GM19468 (cell line): ENCODE results near the gene SPDYE2.
"Not testable (repeated sequence)": the region's sequence is repeated elsewhere in the genome, so short reads cannot be mapped to it uniquely, and the experiment has no call there.

Experiments used
- ATAC-seq: cut with Tn5 transposase; IDR thresholded peaks from one replicate; pipeline ENCODE4 v1.9.1; 2021; ENCODE audit warnings: mild to moderate bottlenecking, moderate library complexity, moderate number of reproducible peaks; ENCODE audit not compliant: unreplicated experiment; ENCODE audit errors: extremely low read depth

SPDYE2 gene

DNA sequence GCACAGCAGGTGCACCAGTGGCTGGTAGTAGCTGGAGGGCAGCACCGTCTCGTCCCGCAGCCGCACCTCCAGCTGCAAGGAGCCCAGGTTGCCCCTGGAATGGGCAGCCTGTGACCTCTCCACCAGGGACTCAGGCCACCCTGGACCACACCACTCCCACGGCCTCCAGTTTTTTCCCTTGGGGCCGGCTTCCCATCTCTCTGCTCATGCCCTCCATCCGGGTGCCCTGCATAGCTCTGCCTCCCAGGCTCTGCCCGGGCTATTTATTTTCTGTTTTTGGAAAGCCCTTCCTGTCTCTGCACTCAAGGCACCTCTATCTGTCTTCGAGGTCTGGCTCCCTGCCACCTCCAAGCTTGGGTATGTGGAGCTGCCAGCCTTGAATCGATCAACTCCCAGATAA is 45.0 kb downstream of the SPDYE2 start:
- ATAC-seq, result not testable (repeated sequence)

DNA sequence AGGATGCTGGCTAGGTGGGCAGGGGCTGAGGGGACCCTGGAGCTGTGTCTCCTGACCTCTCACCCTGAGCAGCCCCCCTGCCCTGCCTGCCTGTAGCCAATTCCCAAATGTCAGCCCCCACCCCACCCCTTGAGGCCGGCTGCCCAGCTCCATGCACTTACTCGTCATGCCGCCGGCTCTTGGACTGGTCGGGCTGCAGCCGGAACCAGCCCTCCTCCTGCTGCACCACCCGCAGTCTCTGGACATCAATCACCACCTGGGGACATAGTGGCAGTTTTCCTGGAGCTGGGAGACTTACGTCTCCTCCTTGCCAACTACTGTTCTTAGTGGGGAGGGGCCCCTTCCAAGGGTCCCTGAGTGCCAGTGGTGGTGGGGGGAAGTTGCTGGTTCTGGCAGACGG is 48.7 kb downstream of the SPDYE2 start:
- not testable (repeated sequence) for ATAC-seq

DNA sequence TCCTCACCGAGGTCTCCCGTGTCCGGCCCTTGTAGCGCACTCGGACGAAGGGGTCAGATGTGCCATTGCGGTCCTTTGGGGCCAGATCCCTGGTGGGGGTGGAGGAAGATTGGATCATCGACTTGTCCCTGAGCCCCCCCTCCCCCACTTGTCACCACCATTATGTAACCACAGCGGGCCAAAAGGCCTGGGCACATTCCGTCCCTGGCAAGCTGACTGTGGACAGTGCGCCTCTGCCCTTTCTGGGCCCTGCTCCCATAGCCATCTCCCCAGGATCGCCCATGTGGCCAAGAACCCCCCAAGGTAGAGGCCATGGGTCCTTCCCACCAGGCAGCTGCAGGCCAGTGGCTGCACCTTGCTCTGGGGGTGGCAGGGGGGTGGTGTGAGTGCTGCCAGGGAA is 51.3 kb downstream of the SPDYE2 start:
- not testable (repeated sequence) for ATAC-seq

DNA sequence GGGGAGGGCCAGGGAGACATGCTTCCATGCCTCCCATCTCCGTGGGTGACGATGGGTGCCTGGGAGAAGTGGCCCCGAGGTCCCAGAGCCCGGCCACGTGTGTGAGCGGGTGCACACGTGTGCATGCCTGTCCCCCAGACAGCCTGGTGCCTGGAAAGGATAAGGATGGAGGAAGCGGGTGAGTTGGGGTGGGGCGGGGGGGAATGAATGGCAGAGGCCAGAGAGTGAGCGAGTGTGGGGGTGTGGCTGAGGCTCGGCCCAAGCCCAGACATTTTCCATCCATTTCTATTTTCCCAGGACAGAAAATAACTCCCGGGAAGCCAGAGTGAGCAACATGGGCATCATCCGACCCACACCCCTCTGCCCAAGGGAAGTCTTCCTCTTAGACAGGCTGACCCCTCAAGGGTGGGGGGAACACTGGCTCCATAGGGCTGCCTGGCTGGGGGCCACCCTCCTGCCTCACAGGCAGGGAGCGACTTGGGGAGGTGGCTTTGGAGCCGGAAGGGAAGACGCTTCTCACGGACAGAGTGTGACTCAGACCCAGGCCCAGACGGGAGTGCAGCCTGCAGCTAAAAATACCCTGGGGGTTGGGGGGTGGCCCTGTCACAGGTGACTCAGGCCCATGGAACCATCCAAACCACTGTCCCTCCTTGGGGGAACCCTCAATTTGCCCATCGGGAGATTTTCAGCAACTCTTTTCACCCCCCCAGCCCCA is 53.6 kb downstream of the SPDYE2 start:
- not testable (repeated sequence) for ATAC-seq

DNA sequence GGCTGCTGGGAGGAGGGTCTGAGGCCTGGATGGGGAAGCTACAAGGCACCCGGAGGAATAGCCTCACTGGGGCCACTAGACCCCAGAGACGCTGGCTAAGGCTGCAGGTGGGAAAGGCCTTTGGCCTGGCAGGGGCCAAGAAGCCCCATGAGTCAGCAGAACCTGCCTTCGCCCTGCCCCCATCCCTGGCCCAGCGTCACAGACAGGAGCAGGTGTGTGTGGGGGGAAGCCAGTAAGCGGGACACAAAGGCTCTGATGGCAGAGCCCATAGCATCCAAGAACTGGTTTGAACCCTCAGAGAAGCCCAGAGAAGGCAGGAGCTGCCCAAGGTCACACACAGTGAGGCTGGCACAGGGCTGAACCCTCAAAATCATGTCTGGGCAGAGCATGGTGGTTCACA is 55.8 kb downstream of the SPDYE2 start:
- not testable (repeated sequence) for ATAC-seq

DNA sequence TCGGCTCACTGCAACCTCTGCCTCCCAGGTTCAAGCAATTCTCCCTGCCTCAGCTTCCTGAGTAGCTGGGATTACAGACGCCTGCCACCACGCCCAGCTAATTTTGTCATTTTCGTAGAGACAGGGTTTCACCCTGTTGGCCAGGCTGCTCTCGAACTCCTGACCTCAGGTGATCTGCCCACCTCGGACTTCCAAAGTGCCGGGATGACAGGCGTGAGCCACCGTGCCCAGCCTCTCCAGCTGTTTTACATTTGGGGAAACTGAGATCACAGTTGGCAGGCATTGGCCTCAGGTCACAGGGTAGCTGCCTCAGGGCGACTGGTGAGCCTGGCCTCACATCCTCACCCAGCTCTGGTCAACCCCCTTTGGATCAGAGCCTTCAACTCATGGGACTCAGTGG is 58.7 kb downstream of the SPDYE2 start:
- not testable (repeated sequence) for ATAC-seq

DNA sequence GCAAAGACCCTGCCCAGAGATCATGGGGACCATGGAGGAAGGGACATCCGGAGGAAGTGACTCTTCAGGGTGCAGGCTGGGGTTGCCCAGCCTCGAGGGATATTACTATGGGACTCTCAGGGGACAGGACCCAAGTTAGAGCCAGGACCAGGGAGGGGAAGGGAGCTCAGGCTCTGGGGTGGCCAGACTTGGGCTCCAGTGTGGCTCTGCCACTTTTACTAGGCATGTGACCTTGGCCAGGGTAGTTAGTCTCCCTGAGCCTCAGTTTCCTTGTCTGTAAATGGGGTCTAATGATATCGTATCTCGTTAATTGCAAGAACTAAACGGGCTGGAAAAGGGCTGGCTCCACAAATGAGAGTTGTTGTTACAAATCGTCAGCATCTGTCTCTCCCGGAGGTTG is 59.4 kb downstream of the SPDYE2 start:
- not testable (repeated sequence) for ATAC-seq

DNA sequence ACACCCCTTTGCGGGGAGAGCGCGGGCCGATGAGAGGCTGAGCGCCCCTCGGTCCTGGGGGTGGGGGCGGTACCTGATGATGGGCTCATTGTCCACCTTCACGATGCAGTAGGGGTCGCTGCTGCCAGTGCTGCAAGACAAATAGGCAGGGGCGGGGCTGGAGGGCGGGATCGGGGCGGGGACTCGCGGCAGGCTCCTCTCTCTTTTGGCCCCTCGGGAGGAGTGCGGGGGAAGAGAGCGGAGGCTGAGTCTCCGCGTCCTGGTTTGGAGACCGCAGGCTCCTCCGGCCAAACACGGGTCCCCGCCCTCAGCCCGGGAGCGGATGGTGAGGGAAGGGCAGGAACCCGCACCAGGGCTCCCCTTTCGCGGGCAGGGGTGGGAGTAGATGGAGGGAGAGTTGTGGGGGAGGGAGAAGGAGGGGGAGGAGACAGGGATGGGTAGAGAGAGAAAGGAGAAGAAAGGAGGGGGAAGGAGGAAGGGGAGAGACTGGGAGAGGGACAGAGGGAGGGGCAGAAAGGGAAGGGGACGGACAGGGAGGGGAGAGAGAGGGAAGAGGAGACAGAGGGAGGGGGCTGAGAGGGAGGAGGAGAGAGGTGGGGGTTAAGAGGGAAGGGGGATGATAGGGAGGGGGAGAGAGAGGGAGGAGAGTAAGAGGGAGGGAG is 60.1 kb downstream of the SPDYE2 start:
- ATAC-seq, result not testable (repeated sequence)

DNA sequence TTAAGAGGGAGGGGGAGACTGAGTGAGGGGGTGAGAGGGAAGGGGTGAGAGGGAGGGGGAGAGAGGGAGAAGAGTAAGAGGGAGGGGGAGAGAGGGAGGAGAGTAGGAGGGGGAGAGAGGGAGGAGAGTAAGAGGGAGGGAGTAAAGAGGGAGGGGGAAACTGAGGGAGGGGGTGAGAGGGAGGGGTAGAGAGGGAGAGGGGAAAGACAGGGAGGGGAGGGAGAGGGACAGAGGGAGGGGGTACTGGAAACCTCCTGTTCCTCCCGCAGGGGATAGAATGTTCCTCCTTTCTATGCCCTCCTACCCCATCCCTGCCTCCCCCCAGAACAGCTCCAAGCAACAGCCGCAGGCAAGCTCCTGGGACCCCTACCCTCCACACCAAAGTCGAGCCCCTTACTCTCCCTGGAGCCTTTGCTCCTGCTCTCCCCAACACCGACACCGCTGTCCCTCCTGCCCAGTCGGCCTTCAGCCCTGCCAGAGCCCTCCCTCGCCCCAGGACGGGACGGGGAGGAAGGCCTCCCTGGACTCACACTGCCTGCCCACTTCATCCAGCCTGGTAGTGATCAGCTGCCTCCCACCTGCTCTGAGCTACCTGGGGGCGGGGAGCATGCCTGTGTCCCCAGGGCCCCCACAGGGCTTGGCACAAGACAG is 60.8 kb downstream of the SPDYE2 start:
- ATAC-seq, result not testable (repeated sequence)
